ENCODE data around the gene CDH19. TPM values are rescaled to one million over a fixed set of nuclear protein-coding genes. Genes with fewer than 3 reads are reported as not detected.
A peak's percentile ranks its signal among the peaks of the same experiment; 100 is the strongest.

The CDH19 gene
- total and polyA plus RNA-seq, 12 donors = 7.2 to 35.8 (median 13.8) TPM

GRCh38 chr18:66599190-66599589, 4.7 kb downstream of the CDH19 start:
- DNase-seq = no peak
- no peak for TF ChIP-seq CTCF (IDR thresholded peaks at IDR 0.05)
- no peak for ATAC-seq
- Histone ChIP-seq H3K27me3 (no peaks in the 10 kb centered on the region), H3K9me3 (peaks cover 0 to 37% (median 3%) of the 10 kb centered on the region in 11 donors), H3K36me3 (no peaks in the 10 kb centered on the region), H3K4me1 (no peaks in the 10 kb centered on the region), H3K4me3 (peak overlapping the region in 6 of 10 donors; percentile 10 to 47 (median 42)), H3K27ac (peak overlapping the region in 6 of 10 donors; percentile 4 to 72 (median 54))
- intact Hi-C loops (cut with DNase I) = no loop called here
- WGBS, 2 donors = 46 to 56% methylated on average over 3 of the region's 3 CpGs

DNA sequence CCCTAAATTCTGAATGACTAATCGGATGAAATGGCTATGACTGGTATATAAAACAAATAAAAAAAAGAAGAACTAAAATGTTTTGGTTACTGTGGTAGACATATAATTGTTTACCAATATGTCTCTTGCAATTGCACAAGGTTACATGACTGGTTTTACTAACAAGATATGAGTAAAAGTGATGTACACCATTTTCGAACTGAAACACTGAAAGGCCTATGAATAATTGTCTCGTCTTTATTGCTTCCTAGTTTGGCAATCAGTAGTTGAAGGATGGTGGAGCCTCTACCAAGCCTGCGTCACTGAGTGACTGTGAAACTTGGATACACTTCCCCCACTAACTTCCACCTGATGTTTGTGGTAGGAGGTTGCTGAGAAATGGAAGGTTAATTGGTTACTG, 16.5 kb downstream of the CDH19 start:
- Histone ChIP-seq H3K36me3 (no peaks in the 10 kb centered on the region), H3K27me3 (no peaks in the 10 kb centered on the region), H3K4me3 (no peak overlapping the region), H3K4me1 (no peaks in the 10 kb centered on the region), H3K9me3 (no peaks in the 10 kb centered on the region), H3K27ac (no peak overlapping the region)
- WGBS, 2 donors = 86 to 89% methylated on average over 4 of the region's 4 CpGs
- no peak for TF ChIP-seq CTCF (IDR thresholded peaks at IDR 0.05)
- intact Hi-C loops (cut with DNase I) = no loop called here
- ATAC-seq (no peak), DNase-seq (no peak)

- no peaks in the 10 kb centered on the region for H3K9me3 ChIP-seq
- ATAC-seq = no peak
- H3K27me3 ChIP-seq = no peaks in the 10 kb centered on the region
- no peak overlapping the region for H3K27ac ChIP-seq
- H3K4me1 ChIP-seq = no peaks in the 10 kb centered on the region
- TF ChIP-seq CTCF (IDR thresholded peaks at IDR 0.05) = no peak
- H3K4me3 ChIP-seq = no peak overlapping the region
- DNase-seq = no peak
- no peaks in the 10 kb centered on the region for H3K36me3 ChIP-seq
- intact Hi-C loops (cut with DNase I) = no loop called here
These were observed 21.7 kb downstream of the CDH19 start for GRCh38 chr18:66582211-66582610.

DNA sequence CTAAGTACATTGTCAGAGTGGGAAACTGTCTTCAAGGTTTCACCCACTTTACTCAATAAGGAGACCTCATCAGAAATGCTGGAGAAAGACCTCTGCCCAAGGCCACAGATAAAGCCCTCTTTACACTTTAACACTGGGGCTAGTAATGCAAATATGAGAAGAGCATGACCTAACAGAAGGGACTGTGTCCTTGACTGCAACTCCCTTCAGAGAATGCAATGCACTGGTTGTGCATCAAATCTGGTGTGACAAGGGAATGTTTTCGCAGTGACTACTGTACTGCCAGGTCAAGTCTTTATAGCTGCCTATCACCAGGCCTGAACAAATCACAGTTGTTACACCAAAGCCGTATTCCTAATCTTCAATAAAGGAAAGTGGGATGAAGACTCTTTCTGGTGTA, 28.6 kb downstream of the CDH19 start:
- WGBS, 2 donors = 80% methylated on average over 2 of the region's 2 CpGs
- ATAC-seq = no peak
- Histone ChIP-seq H3K36me3 (no peaks in the 10 kb centered on the region), H3K4me3 (no peak overlapping the region), H3K4me1 (no peaks in the 10 kb centered on the region), H3K27me3 (no peaks in the 10 kb centered on the region), H3K9me3 (no peaks in the 10 kb centered on the region), H3K27ac (no peak overlapping the region)
- no peak for TF ChIP-seq CTCF (IDR thresholded peaks at IDR 0.05)
- intact Hi-C loops (cut with DNase I) = no loop called here
- DNase-seq = no peak

DNA sequence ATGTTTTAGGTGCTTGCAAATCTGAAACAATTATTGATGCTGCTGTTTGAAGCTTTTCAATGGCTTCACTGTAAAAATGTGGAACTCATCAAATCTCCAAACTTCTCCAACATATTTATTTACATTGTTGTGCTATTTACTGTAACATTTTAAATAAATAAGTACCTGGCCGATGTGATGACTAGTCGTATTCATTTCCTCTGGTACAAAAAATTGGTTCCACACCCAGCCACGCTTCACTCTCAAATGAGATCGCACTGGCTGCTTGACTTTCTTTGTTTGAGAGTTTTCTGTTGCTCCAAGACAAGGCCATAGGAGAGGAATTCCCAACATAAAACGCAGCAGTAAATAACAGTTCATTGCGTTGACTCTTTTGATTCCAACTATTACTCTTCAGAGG, 32.0 kb downstream of the CDH19 start:
- no peak for DNase-seq
- Histone ChIP-seq H3K4me1 (no peaks in the 10 kb centered on the region), H3K4me3 (no peak overlapping the region), H3K27me3 (no peaks in the 10 kb centered on the region), H3K27ac (no peak overlapping the region), H3K36me3 (peaks cover 0 to 10% (median 0%) of the 10 kb centered on the region in 9 donors), H3K9me3 (no peaks in the 10 kb centered on the region)
- WGBS, 2 donors = 84 to 88% methylated on average over 6 of the region's 6 CpGs
- ATAC-seq = no peak
- TF ChIP-seq CTCF (IDR thresholded peaks at IDR 0.05) = no peak
- intact Hi-C loops (cut with DNase I) = no loop called here

Data from heart right ventricle (tissue), 16 donors.